Fibroblast of the conjunctiva (primary cell): ENCODE measurements around the gene NUDT9.
"Not testable (repeated sequence)": the region's sequence is repeated elsewhere in the genome, so short reads cannot be mapped to it uniquely, and the experiment has no call there.

Experiments used
- DNase-seq: peaks from one replicate; pipeline ENCODE4 v3.0.0-alpha.2; 2010; ENCODE audit warnings: low read depth

Gene NUDT9

DNA sequence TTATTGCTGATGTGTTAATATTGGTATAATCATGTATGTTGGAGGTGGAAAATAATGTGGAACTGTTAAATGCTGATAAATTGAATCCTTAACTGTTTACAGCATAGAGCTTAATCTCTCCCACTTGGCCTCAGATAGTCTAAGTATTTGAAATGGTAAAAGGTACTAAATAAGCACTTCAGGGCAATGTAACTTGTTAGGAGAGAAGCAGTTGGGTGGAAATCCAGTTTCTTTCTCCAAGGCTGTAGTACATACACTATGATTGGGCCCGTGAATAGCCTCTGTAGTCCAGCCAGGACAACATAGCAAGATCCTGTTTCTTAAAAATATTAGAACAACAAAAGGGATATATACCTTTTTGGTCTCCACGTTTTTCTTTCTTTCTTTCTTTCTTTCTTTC, 39.7 kb downstream of the NUDT9 start:
- no peak for DNase-seq

DNA sequence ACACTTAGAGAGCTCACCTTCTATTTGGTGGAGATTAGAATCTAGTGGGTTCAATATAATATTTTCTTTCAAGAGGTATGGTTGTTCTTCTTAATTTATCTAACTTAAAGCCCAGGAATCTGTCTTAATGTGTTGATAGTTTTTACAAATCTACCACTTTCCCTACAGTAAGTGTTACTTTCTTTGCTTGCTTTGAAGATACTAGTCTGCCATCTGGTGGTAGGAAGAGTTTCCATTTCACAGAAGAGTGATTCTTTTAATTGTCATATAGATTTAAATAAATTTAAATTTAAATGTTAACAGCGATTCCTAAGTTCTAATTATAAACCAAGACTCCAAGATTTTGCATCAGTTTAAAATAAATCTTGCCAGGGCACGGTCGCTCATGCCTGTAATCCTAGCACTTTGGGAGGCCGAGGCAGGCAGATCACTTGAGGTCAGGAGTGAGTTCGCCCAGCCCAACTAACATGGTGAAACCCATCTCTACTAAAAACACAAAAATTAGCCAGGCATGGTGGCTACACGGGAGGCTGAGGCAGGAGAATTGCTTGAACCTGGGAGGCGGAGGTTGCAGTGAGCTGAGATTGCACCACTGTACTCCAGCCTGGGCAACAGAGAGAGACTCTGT, 43.5 kb downstream of the NUDT9 start:
- DNase-seq, result peak; percentile 43

DNA sequence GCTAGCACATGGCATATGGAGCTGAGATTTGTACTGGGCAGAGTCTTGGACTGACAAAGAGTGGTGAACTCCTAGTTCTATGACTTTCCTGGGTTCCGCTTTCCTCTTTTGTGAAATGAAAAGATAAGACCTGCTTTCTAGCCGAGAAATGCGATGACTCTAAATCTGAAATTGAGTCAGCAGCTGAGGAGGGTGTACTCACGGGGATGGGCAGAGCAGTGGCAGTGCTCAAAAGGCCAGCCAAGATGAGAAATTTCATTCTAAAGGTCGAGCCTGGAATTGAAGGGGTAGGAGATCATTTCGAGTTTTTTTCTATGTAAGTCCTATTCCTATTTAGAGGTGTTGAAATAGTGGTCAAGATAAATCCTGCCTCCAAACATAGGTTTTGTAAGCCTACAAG, 47.0 kb downstream of the NUDT9 start:
- no peak for DNase-seq

DNA sequence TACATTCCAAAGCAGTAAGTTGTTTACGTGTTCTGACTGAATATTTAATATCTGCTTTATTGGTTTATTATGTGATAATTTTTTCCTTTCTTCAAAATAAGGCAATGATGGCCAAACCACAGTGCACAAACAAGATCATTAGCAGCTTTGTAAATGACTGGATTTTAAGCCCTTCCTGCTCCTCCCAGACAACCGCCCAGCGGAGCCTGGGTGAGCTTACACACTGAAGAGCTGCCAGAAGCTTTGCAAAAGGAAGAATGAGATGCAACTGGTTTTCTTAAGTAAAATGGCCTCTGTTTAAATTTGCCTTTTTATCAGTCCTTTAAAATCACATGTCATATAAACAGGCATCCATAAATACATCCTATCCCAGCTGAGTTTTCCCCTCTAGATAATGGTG, 54.6 kb downstream of the NUDT9 start:
- no peak for DNase-seq

DNA sequence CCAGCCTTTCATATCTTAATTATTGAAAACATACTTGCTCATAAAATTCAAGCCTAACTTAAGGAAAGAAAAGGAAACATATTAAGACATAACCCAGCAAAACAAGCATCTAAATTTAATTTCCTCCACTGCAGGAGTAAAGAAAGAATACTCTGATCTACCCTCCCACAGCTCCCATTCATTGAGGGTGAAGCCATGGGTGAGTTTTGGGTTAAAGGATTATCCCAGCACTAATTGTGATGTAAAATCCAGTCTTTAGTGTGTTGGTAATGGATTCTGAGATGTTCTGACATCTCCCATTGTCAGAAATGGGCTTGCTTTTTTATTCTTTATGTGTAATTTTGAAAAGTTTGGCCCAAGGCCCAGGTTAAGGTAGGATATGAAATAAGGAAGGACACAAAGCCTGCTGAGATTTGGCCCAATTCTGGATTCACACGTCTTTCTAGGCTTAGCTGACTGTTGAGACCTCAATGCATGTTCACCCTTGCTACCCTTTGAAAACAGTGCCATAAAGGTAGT, 56.4 kb downstream of the NUDT9 start:
- no peak for DNase-seq

DNA sequence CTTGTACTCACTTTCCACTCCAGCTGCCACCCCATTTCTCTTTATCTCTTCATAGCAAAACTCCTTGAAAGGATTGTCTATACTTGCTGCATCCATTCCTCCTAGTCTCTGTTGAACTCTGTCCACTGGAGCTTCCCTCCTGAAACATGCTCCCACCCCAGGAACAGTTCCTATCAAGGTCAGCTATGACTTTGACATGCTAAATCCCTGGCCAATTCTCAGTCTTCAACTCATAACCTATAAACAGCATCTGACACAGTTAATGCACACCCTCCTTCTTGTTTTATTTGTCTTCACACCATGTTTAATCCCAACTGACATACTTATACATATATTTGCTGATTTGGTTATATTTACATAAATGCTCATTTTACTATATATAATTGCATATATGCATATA, 59.0 kb downstream of the NUDT9 start:
- no peak for DNase-seq

DNA sequence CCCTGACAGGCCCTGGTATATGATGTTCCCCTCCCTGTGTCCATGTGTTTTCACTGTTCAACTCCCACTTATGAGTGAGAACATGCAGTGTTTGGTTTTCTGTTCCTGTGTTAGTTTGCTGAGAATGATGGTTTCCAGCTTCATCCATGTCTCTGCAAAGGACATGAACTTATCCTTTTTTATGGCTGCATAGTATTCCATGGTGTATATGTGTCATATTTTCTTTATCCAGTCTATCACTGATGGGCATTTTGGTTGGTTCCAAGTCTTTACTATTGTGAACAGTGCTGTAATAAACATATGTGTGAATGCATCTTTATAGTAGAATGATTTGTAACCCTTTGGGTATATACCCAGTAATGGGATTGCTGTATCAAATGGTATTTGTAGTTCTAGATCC, 60.9 kb downstream of the NUDT9 start:
- not testable (repeated sequence) for DNase-seq

DNA sequence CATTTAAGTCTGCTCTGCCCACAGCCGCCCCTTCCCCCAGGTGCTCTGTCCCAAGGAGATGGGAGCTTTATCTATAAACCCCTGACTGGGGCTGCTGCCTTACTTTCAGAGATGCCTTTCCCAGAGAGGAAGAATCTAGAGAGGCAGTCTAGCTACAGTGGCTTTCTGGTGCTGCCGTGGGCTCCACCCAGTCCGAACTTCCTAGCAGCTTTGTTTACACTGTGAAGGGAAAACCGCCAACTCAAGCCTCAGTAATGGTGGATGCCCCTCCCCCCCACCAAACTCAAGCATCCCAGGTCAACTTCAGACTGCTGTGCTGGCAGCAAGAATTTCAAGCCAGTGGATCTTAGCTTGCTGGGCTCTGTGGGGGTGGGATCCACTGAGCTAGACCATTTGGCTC, 66.3 kb downstream of the NUDT9 start:
- not testable (repeated sequence) for DNase-seq

DNA sequence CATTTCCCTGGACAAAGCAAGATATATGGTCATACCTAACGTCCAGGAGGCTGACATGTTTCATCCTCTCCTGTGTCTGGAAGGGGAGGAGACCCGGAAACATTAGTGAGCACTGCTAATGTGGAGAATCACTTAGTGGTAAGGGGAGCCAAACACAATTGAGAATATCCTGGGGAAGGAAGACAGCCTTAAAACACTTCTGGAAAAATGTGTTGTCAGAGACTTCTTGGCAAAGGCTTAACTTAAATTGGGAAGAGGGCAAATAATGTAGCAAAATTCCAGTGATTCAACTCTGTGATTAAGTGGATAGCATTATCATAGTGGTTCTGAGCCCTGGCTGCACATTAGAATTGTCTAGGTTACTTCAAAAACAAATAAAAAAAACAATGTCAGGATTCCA, 67.3 kb downstream of the NUDT9 start:
- no peak for DNase-seq

DNA sequence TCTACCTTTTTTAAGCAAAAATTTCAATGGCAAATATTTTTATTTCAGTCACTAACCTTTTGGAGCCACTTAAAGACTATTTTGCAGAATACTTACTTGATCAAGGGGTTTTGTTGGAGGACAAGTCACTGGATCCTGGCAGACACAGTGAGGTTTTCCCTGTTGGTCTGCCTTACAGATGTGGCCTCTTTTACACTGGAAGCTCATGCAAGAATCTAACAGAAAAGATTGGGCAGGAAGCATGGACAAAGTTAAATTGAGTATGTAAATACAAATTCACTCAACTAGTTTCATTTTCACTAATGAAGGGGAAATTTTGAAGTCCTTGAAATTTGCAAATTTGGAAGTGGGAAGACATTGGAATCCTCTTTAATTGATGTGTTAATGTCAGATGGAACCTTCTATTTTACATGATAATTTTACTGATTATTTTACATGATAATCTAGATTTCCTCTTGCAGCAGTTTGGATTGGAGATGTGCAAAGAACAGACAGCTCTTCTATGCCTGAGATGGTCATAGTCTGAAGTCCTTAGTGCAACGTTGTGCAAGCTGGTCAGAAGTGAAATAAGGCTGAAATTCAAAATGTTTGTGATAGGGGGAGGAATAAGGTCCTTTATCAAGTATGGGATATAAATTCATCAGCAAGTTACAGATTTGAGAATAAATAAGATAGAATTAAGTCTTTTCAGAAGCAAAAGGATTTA, 68.4 kb downstream of the NUDT9 start:
- DNase-seq, result no peak

DNA sequence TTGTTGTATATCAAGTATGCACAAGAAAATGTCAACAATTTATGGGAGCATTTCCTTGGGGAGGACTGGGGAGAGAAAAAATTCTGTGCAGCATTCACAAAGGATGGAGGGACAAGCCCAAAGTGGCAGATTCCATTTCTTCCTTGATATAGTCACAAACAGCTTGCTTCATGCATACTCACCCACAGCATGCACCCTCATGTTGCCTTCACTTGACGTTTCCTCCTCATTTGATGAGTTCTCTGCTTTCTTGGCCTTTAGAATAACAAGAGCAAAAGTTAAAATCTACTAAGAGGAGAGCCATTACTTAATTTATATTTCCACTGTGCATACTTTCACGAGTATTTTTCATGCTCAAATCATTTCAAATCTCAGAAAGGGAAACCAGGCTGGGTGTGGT, 69.1 kb downstream of the NUDT9 start:
- no peak for DNase-seq

DNA sequence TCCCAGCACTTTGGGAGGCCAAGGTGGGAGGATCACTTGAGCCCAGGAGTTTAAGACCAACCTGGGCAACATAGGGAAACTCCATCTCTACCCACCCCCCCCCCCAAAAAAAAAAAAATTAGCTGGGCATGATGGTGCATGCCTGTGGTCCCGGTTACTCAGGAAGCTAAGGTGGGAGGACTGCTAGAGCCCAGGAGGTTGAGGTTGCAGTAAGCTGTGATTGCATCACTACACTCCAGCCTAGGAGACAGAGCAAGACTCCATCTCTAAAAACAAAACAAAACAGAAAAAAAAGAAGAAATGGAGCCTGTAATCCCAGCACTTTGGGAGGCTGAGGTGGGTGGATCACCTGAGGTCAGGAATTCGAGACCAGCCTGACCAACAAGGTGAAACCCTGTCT, 69.5 kb downstream of the NUDT9 start:
- DNase-seq, result not testable (repeated sequence)

DNA sequence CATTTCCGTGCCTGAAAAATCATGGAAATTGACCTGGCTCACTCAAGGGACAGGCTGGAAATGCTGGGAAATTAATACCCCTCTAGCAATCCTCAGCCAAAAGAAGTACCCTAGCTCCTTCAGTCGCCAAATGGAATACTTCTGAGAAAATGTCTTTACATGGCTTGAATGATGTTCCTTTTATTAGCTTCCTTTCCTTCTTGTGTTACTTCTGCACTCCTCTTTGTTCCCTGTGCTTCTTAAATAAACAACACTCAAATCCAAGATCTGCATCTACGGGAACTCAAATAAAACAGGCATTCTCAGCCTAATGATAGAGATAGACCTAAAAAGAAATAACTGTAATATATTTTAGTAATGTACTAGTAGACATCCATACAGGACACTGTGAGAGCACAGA, 70.7 kb downstream of the NUDT9 start:
- DNase-seq, result no peak

DNA sequence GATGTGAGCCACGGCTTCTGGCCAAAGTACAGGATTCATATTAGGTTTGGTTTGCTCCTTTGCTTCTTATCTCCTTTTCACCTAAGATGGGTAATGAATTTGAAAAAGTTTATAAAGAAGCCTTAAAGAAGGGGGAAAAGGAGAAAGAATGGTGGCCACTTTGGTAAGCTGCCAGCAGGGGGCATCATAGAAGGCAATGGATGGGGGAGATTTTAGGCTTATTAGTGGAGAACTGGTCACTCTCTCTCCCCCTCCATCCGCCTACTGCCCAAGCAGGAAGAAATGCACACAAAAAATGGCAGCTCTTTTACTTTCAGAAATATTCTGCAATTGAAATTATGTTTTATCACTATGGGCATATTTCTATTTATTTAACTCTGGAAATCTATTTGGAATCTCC, 74.8 kb downstream of the NUDT9 start:
- DNase-seq, result no peak

DNA sequence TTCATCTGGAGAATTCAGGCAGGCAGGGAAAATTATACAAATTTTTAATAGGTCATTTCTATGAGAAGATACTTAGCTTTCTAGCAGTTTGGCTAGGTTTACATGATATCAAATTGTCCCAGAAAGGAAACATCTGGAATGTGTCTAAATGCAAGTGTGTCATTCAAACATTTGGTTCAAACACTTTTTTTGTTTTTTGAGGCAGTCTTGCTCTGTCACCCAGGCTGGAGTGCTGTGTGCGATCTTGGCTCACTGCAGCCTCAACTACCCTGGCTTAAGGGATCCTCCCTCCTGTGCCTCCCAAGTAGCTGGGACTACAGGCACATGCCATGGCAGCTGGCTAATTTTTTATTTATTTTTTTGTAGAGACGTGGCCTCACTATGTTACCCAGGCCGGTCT, 75.2 kb downstream of the NUDT9 start:
- no peak for DNase-seq

DNA sequence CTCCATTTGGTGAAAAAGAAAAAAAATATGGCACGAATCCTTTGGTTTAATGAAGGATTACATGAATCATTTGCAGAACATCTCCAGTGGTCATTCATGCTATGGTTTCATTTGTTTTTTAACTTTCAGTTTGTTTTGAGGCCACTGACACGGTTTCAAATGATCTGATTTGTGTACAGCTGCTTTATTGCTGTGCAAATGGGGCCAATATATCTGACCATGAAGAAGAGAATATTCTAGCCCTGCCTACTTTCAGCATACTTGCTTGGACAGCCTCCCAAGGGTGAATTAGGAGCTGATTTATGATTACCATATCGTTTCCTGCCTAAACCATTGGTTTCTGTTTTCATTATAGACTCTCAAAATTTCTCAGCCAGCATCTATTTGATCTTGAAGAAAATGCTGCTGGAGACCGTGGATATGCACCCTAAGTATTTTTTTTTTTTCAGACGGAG, 76.1 kb downstream of the NUDT9 start:
- DNase-seq, result peak; percentile 30

DNA sequence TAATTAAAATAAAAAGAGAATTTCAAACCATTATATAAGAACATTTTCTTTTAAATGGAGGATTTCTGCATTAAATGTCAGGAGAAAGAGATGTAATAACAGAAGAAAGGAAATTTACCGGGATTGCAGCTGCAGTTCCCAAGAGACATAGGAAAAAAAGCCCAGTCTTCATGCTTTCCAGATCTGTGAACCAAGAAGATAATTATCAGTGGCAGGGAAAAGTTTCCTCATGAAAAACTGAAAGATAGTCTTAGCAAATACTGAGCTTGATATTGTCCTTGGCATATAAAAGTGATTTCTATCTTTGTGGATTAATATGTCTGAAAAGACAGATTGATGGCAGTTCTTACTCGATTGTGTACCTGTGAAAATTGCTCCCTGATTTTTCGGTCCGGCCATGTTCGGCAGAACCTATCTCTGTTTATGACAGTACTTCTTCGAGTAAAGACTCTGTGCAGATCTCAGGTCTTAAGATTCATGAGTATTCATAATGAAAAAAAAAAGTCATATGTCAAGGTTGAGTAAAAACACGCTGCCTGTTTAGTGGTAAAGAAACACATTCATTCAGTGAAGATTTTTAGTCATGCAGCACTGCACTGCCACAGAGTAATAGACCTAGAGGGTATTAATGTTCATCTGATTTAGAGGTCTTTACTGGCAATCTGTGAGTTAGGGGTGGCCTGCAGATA, 77.2 kb downstream of the NUDT9 start:
- DNase-seq, result no peak

DNA sequence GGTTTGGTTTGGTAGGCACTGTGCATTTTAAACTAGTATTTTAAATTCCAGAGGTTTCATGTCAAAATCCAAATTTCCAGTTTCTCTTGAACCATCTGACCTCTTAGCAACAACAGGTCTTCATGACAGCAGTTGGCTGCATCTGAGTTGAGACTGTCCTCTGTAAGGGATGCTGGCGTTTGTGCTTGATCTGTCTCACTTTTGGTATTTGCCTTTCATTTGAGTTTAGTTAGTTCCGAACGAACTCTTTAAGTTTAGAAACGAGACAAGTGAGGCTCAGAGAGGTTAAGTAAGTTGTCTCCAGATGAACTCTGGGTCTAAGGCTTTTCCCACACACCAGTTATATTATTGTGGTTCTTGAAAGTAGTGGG, 77.7 kb downstream of the NUDT9 start:
- DNase-seq, result no peak

DNA sequence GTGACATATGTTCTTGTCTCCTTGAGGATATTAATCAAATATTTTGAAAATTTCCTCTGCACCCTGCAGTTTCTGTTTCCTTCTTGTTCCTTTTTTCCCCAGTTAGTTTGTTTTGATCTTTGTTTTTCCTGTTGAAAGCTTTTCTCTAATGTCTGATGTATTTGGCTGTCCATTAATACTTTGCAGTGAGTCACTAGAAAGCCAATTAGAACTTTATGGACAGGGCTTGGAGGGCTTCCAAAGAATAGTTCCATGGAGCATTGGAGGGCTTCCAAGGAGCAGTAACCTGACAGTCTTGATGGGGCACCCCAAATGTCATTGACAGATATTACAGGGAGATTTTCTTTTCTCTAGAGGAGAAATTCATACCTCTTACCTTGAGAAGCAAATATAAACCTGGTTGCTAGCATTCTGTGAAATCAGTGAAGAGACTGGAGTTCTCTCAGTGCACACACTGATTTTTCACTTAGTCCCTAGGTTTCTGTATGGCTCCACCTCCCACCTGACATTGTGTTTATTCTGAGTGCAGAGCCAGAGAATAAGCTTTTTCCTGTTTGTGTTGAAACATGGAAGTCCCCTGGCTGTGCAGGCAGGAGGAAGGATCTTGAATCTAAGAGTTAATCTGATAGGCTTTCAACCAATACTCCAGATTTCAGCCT, 80.3 kb downstream of the NUDT9 start:
- no peak for DNase-seq

DNA sequence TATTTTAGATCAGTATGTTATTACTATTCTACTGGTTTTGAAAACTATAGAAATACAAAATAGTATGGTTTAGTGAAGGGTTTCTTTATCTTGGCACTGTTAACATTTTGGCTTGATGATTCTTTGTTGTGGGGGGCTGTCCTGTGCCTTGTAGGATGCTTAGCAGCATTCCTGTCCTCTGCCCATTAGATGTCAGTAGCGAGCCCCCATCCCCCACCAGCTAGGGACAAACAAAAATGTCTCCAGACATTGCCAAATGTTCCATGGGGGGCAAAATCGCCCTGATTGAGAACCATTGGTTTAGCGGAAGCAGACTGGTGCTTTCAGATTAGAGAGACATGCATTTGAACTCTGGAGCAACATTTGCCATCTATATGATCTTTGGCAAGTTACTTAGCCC, 83.5 kb downstream of the NUDT9 start:
- no peak for DNase-seq

DNA sequence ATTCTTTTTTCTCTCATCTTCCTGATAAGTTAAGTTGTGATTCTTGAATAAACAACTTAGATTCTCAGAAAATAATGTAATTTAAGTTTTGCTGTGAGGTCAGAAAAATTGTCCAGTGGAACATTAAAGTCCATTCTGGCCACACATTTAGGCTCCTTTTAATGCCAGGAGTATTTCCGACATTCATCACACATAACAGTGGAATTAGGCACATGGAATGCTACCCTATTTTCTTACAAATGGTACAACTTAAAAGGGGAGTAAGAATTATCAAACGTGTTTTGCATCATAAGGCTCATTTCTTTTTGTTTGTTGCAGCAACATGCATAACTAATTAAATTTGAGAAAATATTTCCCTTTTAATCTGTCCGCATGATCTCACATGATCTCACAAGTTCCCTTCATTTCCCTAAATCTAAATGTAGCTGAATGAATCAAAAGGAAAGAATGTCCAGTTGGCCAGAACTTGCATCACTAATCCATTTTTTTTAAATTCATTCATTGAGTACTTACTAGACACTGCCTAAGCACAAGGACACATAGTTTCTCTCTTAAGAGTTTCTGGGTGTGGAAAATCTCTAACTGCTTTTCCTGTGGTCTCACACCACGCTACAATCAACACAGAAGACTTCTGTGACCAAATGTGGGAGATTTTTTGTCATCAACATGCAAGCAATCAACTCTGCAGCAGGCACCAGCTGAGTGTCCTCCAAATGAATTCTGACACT, 84.8 kb downstream of the NUDT9 start:
- DNase-seq, result peak; percentile 81
